Smooth muscle cell (in vitro differentiated cells): Measurements from ENCODE around the gene PLXDC2. TPM values are rescaled to one million over a fixed set of nuclear protein-coding genes. Genes with fewer than 3 reads are reported as not detected.

Source experiments
- DNase-seq: peaks from one replicate; lab custom pipeline; 2025; ENCODE audit not compliant: unreplicated experiment; lab: John Stamatoyannopoulos, UW
- H2AFZ ChIP-seq: fragments of 200-600 bp; sonication (generic); 2 replicates; pipeline ENCODE4 v1.6.0; 2016; ENCODE audit warnings: antibody characterized with exemption, low read depth, mild to moderate bottlenecking
- H3F3A ChIP-seq: fragments of 200-600 bp; sonication (generic); 2 replicates; pipeline ENCODE4 v1.6.0; 2017; ENCODE audit warnings: antibody characterized with exemption, low read depth
- H3K27ac ChIP-seq: fragments of 200-600 bp; sonication (generic); 2 replicates; pipeline ENCODE4 v1.5.1; 2016; ENCODE audit warnings: low read depth, mild to moderate bottlenecking
- H3K27me3 ChIP-seq: fragments of 200-600 bp; sonication (generic); 2 replicates; pipeline ENCODE4 v1.6.1; 2016; ENCODE audit warnings: low read depth, mild to moderate bottlenecking
- H3K36me3 ChIP-seq: fragments of 200-600 bp; sonication (generic); 2 replicates; pipeline ENCODE4 v1.5.1; 2016; ENCODE audit warnings: low read depth
- H3K4me1 ChIP-seq: fragments of 200-600 bp; sonication (generic); 2 replicates; pipeline ENCODE4 v1.5.1; 2016; ENCODE audit warnings: low read depth
- H3K4me2 ChIP-seq: fragments of 200-600 bp; sonication (generic); 2 replicates; pipeline ENCODE4 v1.6.0; 2016; ENCODE audit warnings: mild to moderate bottlenecking
- H3K4me3 ChIP-seq: fragments of 200-600 bp; sonication (generic); 2 replicates; pipeline ENCODE4 v1.5.1; 2016; ENCODE audit warnings: mild to moderate bottlenecking
- H3K79me2 ChIP-seq: fragments of 200-600 bp; sonication (generic); 2 replicates; pipeline ENCODE4 v1.6.0; 2016; ENCODE audit warnings: low read depth, mild to moderate bottlenecking
- H3K9ac ChIP-seq: fragments of 200-600 bp; sonication (generic); 2 replicates; pipeline ENCODE4 v1.6.0; 2016; ENCODE audit warnings: low read depth
- H3K9me3 ChIP-seq: fragments of 200-600 bp; sonication (generic); replicated peaks from 2 replicates; pipeline ENCODE4 v1.5.1; 2016; ENCODE audit warnings: low read depth
- H4K20me1 ChIP-seq: fragments of 200-600 bp; sonication (generic); 2 replicates; pipeline ENCODE4 v1.6.0; 2016; ENCODE audit warnings: low read depth
- CTCF ChIP-seq: fragments of 200-600 bp; sonication (generic); IDR thresholded peaks from 2 replicates; pipeline ENCODE4 v1.5.1; 2017; ENCODE audit warnings: borderline replicate concordance, mild to moderate bottlenecking, antibody characterized with exemption; ENCODE audit not compliant: insufficient read depth, poor library complexity, severe bottlenecking
- WGBS: methylation state at CpG from one replicate; pipeline ENCODE4 v1.1.7; 2016; ENCODE audit warnings: low lambda C conversion rate; 5-methylcytosine and 5-hydroxymethylcytosine counted together
- polyA plus RNA-seq: library from polyadenylated mRNA; unstranded; fragments of >200 nt; fragmentation: Nextera tagmentation; extraction: Ambion mirVana; gene quantifications from 2 replicates; pipeline ENCODE4 v1.2.1, GENCODE V29; 2016
- total RNA-seq: library from RNA; depleted of rRNA; stranded (reverse); fragments of >200 nt; gene quantifications from 2 replicates; pipeline ENCODE4 v1.2.3, GENCODE V29; 2014

The PLXDC2 gene
- total and polyA plus RNA-seq, 2 experiments from 2014 or later: 7.3 to 24.9 TPM

- Histone ChIP-seq H2AFZ (no peak overlapping the region), H3K27ac (no peak overlapping the region), H3K9me3 (no peaks in the 10 kb centered on the region), H3K4me2 (no peak overlapping the region), H3F3A (no peaks in the 10 kb centered on the region), H4K20me1 (no peaks in the 10 kb centered on the region), H3K36me3 (no peaks in the 10 kb centered on the region), H3K4me1 (peaks cover 4% of the 10 kb centered on the region), H3K4me3 (no peak overlapping the region), H3K9ac (no peak overlapping the region), H3K27me3 (no peaks in the 10 kb centered on the region), H3K79me2 (no peaks in the 10 kb centered on the region)
- 98% methylated on average over 3 of the region's 3 CpGs for WGBS
- no peak for TF ChIP-seq CTCF
- no peak for DNase-seq
These were observed 273.6 kb downstream of the PLXDC2 start for GRCh38 chr10:20089879-20090278.

GRCh38 chr10:20090831-20091230 is 274.6 kb downstream of the PLXDC2 start:
- TF ChIP-seq CTCF: no peak
- Histone ChIP-seq H4K20me1 (no peaks in the 10 kb centered on the region), H3K4me1 (peaks cover 6% of the 10 kb centered on the region), H2AFZ (no peak overlapping the region), H3K9ac (no peak overlapping the region), H3F3A (no peaks in the 10 kb centered on the region), H3K4me3 (no peak overlapping the region), H3K4me2 (no peak overlapping the region), H3K79me2 (no peaks in the 10 kb centered on the region), H3K9me3 (no peaks in the 10 kb centered on the region), H3K27me3 (no peaks in the 10 kb centered on the region), H3K36me3 (no peaks in the 10 kb centered on the region), H3K27ac (no peak overlapping the region)
- 90% methylated on average over 3 of the region's 3 CpGs for WGBS
- no peak for DNase-seq

- no peaks in the 10 kb centered on the region for H3K27me3 ChIP-seq
- no peak for TF ChIP-seq CTCF
- no peaks in the 10 kb centered on the region for H3K79me2 ChIP-seq
- H4K20me1 ChIP-seq: no peaks in the 10 kb centered on the region
- 96% methylated on average over 5 of the region's 5 CpGs for WGBS
- no peak overlapping the region for H3K4me2 ChIP-seq
- H3K4me3 ChIP-seq: no peak overlapping the region
- H3K9ac ChIP-seq: no peak overlapping the region
- no peaks in the 10 kb centered on the region for H3K9me3 ChIP-seq
- no peak overlapping the region for H3K27ac ChIP-seq
- peaks cover 6% of the 10 kb centered on the region for H3K4me1 ChIP-seq
- no peaks in the 10 kb centered on the region for H3K36me3 ChIP-seq
- no peak for DNase-seq
- no peaks in the 10 kb centered on the region for H3F3A ChIP-seq
- no peak overlapping the region for H2AFZ ChIP-seq
These were observed 275.5 kb downstream of the PLXDC2 start for GRCh38 chr10:20091698-20092097.

- Histone ChIP-seq H3K36me3 (no peaks in the 10 kb centered on the region), H2AFZ (no peak overlapping the region), H3K4me1 (peaks cover 6% of the 10 kb centered on the region), H3K27ac (no peak overlapping the region), H3K79me2 (no peaks in the 10 kb centered on the region), H3K9me3 (no peaks in the 10 kb centered on the region), H3K4me2 (no peak overlapping the region), H3K9ac (no peak overlapping the region), H3K4me3 (no peak overlapping the region), H3F3A (no peaks in the 10 kb centered on the region), H4K20me1 (no peaks in the 10 kb centered on the region), H3K27me3 (no peaks in the 10 kb centered on the region)
- TF ChIP-seq CTCF: no peak
- no peak for DNase-seq
- WGBS: 98% methylated on average over 5 of the region's 5 CpGs
These were observed 277.4 kb downstream of the PLXDC2 start for GRCh38 chr10:20093600-20093999.
